Stimulated activated naive CD4-positive, alpha-beta T cell treated with Interleukin-2 at 50 U/mL for 16 hours (primary cell): ENCODE data around the gene KRT27.
"Not testable (repeated sequence)": the region's sequence is repeated elsewhere in the genome, so short reads cannot be mapped to it uniquely, and the experiment has no call there.

ENCODE experiments used
- DNase-seq: peaks from one replicate; lab custom pipeline; 2025; lab: John Stamatoyannopoulos, UW

Gene KRT27, protein sequence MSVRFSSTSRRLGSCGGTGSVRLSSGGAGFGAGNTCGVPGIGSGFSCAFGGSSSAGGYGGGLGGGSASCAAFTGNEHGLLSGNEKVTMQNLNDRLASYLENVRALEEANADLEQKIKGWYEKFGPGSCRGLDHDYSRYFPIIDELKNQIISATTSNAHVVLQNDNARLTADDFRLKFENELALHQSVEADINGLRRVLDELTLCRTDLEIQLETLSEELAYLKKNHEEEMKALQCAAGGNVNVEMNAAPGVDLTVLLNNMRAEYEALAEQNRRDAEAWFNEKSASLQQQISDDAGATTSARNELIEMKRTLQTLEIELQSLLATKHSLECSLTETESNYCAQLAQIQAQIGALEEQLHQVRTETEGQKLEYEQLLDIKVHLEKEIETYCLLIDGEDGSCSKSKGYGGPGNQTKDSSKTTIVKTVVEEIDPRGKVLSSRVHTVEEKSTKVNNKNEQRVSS

DNA sequence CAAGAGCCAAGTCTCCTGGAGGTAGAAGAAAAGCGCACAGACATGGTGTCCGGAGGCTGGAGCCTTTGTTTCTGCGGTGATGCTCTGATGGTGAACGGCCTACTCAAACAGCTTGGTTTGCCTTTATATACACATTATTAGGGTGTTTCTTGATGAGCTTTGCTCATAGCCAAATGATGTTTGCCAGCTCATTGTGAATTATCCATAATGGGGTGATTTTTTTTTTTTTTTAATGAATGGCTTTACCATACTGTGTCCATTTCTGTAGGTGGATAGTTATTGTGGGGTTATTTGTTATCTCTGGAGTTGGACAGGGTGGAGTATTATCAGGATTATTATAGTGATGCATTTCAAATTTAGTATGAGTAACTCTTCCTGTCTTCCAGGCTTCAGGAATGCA lies at the start of gene KRT27:
TSS of gene KRT27 (minus strand) at position 101 of the 400 bp plus-strand sequence. CDS start at position 44, 57 bp downstream.
- no peak for DNase-seq

DNA sequence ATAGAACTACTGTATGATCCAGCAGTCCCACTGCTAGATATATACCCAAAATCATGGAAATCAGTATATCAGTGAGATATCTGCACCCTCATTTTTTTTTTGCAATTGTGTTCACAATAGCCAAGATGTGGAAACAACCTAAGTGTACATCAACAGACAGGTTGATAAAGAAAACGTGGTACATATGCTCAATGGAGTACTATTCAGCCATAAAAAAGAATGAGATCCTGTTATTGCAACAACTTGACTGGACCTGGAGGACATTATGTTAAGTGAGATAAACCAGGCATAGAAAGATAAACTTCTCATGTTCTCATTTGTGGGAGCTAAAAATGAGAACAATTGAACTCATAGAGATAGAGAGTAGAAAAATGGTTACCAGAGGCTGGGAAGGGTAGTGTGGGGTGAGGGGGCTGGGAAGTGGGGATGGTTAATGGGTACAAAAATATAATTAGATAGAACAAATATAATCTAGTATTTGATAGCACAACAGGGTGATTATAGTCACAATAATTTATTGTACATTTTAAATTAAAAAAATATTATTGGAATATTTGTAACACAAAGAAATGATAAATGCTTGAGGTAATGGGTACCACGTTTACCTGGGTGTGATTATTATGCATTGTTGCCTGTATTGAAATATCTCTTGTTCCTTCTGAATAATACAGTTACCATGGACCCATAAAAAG lies 47.9 kb upstream of the KRT27 start:
- no peak for DNase-seq

DNA sequence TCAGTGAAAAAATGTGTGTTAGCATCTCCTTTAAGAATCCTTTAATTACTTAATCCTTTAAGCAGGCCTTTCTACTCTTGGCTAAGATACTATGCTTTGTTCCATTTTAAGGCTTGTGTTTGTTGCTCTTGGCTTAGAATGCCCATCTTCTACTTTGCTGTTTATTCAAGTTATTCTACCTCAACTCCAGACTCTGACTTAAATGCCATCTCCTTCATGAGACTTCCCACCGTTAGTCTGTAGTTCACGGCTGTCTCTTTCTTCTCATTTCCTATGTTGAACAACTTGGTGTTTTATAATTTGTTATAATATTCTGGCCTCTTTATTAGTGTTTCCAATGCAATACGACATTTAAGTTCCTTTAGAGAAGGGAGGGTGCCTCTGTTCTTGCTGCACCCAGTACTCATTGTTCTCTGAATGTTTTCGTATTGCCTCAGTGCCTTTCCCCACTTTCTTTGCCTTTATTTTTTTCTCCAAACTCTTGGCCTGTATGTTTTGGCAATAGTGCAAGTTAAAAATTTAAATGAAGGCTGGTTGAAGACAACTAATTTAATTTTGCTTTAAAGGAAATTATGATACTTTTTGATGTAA lies 46.2 kb upstream of the KRT27 start:
- no peak for DNase-seq

DNA sequence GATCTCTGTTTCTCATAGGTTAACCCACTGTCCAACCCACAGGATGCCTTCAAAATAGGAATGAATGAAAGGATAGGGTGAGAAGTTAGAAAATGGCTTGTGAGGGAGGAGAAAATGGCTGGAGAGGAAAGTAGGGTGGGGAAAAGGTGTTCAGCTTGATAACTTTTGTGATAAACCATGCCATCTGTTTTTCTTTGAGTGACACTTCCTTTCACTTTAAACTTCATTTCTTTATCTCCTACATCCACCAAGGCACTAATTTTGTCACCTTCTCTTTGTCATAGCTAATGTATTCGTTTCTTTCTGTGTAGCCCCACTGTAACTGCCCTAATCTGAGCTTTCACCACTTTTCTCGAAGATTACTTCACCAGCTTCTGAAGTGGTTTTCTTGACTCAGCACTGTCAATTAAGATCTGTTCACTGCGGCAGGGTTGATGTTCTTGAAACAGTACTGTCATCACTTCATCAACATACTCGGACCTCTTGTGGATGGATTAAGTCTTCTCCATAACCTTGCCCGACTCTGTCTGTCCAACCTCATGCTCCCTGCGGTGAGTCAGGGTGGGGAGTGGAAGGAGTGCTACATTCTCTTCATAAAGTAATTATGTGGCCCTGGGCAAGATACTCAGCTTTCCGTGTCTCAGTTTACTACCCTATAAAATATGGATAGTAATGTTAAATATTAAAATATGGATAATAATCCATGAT lies 45.5 kb upstream of the KRT27 start:
- DNase-seq, result no peak

DNA sequence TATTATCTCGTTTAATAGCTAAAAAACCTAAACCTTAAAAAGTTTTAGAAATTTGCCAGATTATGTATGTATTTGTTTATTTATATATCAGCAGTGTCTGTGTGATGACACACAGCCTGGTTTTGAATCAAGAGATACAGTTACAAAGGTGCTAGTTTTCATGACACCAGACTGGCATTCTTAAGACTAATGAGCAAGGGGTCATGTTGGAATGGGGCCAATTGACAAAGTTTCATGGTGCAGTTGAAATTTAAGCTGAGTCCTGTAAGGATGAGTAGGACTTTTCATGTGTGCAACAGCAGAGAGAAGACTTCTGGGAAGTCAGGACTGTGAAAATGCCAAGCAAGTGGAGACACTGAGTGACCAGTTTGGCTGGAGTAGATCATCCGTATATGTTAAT lies 43.2 kb upstream of the KRT27 start:
- DNase-seq, result no peak

DNA sequence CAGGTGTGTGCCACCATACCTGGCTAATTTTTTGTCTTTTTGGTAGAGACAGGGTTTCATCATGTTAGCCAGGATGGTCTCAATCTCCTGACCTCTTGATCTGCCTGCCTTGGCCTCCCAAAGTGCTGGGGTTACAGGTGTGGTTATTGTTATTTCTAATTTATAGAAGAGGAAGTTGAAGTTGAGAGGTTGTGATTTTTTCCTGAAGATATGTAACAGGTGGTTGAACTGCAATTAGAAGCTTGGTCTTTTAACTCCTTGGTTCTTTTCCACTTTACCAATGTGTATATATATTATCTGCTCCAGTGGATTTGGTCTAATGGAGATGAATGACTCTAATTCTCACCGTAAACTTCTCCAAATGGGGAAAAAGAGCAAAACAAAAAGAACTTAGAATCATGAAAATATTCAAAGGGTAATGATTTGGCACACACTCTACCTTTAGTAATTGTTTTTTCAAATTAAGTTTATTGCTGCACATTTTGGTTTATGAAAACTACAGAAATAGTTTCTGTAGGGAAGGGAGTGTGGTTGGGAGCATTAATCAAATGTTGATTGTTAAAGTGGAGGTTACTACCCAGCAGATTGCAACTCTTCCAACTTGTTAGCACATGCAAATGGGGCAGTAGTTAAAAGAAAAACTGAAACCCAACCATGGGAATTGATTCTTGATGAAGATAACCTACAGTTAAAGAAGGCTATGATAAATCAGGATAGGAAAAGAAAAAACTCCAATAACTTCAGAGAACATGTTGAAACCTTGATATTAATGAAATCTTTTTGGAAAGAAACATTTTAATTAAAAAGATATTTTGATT lies 41.9 kb upstream of the KRT27 start:
- no peak for DNase-seq

DNA sequence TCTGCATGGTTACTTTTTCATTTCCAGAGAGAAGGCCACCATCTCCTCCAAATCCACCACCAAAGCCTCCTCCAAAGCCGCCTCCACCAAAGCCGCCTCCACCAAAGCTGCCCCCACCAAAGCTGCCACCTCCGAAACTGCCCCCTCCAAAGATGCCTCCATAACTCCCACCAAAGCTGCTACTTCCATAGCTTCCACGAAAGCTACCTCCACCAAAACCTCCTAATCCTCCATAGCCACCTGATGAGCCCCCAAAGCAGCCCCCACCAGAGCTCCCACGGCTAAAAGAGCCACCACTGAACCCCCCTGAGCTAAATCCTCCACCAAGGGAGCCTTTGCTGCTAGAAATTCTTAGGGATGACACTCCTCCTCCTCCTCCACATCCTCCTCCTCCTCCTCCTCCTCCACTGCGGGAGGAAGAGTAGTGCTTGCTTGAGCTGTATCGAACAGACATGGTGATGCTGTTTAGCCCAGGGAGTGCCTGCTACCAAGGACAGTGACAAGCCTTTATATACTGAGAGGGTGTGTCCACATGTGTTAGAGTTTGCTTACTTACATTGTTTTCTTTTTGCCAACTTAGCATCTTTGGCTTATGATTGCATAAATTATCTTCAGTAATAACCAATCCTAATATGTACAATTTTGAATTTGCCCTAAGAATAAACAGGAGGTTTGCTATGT lies 39.9 kb upstream of the KRT27 start, which contains the start of gene KRT10:
TSS of gene KRT10 (minus strand) at position 483 of the 681 bp plus-strand sequence. CDS start at position 454, 29 bp downstream.
- no peak for DNase-seq

DNA sequence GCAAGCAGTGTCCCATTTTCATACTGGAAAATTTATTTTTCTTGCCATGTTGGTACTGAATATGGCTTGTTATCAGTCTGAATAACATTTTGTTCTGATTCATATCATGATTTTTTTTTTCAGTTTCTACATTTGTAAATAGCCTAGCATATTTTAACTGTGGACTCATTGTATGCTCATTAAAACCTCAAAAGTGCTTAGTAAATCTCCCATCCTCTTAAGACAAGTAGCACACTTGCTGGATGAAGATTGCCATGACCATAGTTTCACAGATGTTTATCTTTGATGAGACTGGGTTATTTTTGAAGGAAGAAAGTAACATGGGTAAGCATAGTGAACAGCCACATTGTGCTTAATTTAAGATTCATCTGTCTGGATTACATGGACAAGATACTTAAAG lies 39.2 kb upstream of the KRT27 start:
- DNase-seq, result no peak

DNA sequence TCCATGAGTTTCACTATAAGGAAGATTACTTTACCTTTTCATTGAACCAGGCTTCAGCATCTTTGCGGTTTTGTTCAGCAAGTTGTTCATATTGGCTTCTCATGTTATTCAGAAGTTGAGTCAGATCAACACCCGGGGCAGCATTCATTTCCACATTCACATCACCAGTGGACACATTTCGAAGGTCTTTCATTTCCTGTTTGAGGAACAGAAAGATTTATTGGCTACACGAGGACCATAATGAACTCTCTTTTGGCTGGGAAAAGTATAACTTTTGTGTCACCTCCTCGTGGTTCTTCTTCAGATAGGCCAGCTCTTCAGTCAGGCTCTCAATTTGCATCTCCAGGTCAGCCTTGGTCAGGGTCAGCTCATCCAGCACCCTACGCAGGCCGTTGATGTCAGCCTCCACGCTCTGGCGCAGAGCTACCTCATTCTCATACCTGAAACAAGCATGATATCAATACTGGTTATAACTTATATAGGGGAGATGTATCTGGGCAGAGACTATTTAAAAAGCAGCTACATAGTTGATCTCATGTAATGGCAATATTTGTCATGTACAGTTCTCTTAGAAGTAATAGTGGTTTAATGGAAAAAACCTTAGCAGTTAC lies 38.0 kb upstream of the KRT27 start:
- no peak for DNase-seq

DNA sequence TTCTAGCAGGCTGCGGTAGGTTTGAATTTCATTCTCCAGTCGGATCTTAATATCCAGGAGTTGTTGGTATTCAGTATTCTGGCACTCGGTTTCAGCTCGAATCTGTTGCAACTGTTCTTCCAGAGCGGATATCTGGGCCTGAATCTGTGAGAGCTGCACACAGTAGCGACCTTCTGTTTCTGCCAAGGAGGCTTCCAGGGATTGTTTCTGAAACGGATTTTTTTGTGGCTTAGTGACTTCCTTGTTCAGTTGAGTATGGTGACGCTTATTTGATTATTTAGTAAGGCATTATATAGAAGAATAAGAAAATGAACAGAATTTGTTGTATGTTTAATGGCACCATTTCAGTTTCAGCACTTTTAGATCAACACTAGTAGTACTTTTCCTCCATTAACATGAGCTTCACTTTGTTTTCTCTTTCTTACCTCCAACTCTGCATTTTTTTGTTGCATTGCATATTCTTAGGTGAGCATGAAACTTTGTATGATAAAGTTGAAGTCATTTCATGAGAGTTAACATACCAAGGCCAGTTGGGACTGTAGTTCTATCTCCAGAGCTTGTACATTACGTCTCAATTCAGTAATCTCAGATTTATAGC lies 37.3 kb upstream of the KRT27 start:
- no peak for DNase-seq

DNA sequence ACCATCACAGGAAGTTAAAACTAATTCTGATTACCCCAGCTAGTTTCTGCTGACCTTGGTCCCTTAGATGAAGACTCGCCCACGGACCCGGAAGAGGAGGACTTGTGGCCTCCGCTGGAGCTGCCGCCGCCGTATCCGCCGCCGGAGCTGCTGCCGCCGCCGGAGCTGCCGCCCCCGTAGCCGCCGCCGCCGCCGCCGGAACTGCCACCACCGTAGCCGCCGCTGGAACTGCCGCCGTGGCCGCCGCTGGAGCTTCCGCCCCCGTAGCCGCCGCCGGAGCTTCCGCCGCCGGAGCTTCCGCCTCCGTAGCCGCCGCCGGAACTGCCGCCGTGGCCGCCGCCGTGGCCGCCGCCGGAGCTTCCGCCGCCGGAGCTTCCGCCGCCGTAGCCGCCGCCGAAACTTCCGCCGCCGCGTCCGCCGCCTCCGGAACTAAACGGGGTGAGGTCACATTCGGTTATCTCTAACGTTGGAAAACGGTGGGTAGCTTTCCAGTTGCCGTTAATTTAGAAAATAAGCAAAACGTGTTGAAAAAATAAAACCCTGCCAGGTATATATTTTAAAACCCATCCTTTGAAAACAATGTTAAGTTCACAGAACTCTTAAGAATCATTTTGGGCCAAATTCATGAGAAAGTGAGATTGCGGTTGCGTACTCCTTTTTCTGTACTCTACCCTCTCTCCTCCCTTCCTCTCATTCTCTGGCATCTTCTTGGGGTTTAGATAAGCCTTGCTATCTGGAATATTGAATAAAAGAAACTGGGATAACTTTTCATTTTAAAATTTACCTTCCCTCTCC lies 36.6 kb upstream of the KRT27 start:
- DNase-seq, result peak; percentile 89

DNA sequence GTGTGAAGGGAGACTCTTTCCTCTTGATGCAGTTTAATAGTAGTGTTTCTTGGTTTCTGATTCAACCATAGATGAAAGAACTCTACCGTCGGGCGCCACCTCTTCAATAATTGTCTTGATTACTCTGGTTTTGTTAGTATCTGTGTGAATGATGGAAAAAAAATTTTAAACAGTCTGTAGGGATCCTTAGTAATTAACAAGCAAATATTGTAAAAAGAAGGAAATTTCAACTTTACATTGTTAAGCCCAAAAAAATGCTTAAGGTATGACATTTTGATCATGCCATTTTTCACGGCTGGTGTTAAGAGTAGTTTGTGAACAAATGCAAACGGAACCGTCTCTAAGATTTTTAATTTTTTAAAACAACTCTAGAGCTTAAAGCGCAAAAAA lies 36.0 kb upstream of the KRT27 start:
- no peak for DNase-seq

DNA sequence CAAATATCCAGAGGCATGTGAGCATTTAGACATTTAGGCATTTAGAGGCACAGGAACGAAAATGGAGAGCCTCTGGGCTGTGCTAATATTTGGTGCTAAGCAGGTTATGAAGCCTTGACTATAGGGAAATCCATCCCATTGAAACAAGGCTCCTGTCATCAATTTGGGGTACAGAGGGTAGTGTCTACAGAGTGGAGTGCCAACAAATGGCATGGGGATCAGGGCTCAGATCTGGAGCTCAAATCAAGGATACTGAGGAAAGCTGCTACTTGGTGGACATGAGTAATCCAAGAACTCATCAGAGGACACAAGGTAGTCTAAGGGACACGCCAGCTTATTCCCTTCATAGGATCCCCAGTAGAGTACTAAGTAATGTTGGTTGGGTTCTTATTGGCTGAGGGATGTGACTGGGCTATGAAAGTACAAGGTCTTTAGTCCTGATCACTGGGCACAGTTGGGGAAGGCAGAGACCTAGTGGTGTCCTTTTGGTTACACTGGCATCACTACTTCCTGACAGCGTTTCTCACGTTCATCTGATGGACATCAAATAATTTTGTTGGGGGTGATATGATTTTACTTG lies 34.8 kb upstream of the KRT27 start:
- DNase-seq, result no peak

DNA sequence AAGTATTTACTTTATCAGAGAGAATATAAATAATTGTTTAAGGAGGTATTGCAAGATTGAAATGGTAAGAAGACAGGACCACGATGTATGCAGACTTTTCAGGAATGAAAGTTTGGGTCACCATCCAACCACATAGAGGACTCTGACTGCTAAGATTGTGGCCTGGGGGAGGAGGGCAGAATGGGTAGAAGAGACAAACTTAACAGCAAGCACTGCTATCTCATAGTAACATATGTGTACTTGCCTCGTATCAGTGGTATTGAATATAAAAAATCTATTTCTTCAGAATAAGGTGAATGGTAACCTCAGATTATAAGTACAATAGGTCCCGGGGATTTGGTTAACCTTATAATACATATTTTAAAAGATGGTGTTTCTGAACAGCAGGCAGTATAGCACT lies 34.2 kb upstream of the KRT27 start:
- DNase-seq, result no peak

DNA sequence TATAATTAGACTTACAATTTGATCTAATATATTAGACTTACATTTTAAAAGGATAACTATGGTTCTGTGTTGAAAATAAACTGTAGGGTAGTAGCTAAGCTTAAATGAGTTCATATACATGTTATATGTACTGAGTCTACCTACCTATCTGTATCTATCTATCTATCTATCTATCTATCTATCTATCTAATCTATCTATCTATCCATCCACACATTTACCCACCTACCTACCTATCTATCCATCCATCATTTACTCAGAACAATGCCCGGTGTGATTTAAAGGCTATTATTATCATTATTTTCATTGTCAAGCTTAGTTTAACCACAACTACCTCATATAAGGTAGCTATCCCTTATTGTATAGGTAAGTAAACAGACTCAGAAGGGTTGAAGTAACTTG lies 33.0 kb upstream of the KRT27 start:
- DNase-seq, result no peak

DNA sequence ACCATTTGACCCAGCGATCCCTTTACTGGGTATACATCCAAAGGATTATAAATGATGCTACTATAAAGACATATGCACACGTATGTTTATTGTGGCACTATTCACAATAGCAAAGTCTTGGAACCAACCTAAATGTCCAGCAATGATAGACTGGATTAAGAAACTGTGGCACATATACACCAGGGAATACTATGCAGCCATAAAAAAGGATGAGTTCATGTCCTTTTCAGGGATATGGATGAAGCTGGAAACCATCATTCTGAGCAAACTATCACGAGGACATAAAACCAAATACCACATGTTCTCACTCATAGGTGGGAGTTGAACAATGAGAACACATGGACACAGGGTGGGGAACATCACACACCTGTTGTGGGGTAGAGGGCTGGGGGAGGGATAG lies 32.3 kb upstream of the KRT27 start:
- not testable (repeated sequence) for DNase-seq

DNA sequence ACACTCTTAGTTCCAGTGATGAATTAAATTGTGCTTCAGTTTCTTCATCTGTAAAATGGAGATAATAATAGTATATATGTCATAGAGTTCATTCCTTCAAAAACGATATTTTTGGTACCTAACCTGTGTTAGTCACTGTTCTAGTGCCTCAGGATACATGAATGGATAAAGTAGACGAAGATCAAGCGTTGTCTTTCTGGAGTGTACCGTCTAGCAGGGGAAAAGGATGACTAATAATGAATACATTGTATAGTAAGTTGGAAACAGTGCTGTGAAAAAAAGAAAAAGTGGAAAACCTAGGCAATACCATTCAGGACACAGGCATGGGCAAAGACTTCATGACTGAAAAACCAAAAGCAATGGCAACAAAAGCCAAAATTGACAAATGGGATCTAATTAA lies 31.5 kb upstream of the KRT27 start:
- no peak for DNase-seq

DNA sequence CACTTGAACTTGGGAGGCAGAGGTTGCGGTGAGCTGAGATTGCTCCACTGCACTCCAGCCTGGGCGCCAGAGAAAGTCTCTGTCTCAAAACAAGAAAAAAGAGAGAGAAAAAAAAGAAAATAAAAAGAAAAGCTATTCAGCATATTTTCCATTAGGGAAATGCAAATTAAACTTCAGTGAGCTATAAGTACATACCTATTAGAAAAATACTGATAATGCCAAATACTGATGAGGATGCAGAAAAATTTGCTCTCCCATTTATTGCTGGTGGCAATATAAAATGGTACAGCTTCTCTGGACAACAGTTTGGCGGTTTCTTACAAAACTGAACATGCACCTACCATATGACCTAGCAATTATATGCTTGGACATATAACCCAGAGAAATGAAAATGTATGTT lies 30.3 kb upstream of the KRT27 start:
- no peak for DNase-seq

DNA sequence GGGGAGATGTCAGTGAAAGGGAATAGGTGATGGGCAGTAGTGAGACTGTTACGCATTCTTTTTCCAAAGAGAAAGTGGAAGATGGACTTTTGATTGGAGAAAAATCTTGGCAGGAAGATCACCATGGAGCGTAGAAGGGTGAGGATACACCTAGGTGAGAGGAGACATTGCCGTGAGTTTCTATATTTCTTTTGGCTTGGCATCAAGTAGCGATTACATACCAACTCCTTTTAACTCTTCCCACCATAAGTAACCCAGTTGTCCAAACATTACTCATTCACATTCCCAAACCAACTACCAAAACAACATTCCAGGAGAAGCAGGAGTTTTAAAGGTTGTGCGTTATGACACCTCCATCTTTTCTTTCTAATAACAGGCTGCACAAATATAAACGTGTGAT lies 28.1 kb upstream of the KRT27 start:
- DNase-seq, result no peak
